Natural killer cell (primary cell): ENCODE results near the gene RNGTT. TPM values are rescaled to one million over a fixed set of nuclear protein-coding genes. Genes with fewer than 3 reads are reported as not detected.

Source experiments
- ATAC-seq, 3 donors: fragments of 150-1000 bp in 2 of 3; fragments of 200-7000 bp in 1 of 3; cut with Tn5 transposase; 1 replicate in 1 of 3; 2 replicates in 2 of 3; pipeline ENCODE4 v1.10.0; 2021; ENCODE audit warnings: mild to moderate bottlenecking in 2 of 3, moderate library complexity in 2 of 3
- DNase-seq, 2 donors: peaks; one replicate each; pipeline versions ENCODE4 v3.0.0 to v3.0.0-alpha.2; 2013 to 2021; ENCODE audit warnings: mixed read lengths in 1 of 2
- H3K27ac ChIP-seq: one replicate; pipeline ENCODE4 v1.5.1; 2013; ENCODE audit warnings: mild to moderate bottlenecking, low read length
- H3K27me3 ChIP-seq: one replicate; pipeline ENCODE4 v1.6.1; 2013; ENCODE audit warnings: low read length; ENCODE audit not compliant: control insufficient read depth, insufficient read depth
- H3K36me3 ChIP-seq: one replicate; pipeline ENCODE4 v1.6.1; 2013; ENCODE audit warnings: low read length; ENCODE audit not compliant: control insufficient read depth, insufficient read depth
- H3K4me1 ChIP-seq: one replicate; pipeline ENCODE4 v1.6.1; 2013; ENCODE audit warnings: low read length; ENCODE audit not compliant: control insufficient read depth, insufficient read depth
- H3K4me3 ChIP-seq: one replicate; pipeline ENCODE4 v1.5.1; 2013; ENCODE audit warnings: low read length
- H3K9me3 ChIP-seq: one replicate; pipeline ENCODE4 v1.6.1; 2013; ENCODE audit warnings: low read length; ENCODE audit not compliant: control insufficient read depth, insufficient read depth
- H3K27ac Mint-ChIP-seq, 2 donors: one replicate each; pipeline ENCODE4 v1.8.0; 2022; ENCODE audit warnings: mild to moderate bottlenecking in 2 of 2, mixed read lengths in 2 of 2, moderate library complexity in 1 of 2
- H3K27me3 Mint-ChIP-seq, 2 donors: one replicate each; pipeline ENCODE4 v1.8.0; 2022; ENCODE audit warnings: low read depth in 2 of 2, mixed read lengths in 2 of 2
- H3K36me3 Mint-ChIP-seq: one replicate; pipeline ENCODE4 v1.8.0; 2022; ENCODE audit warnings: mixed read lengths
- H3K4me1 Mint-ChIP-seq, 2 donors: one replicate each; pipeline ENCODE4 v1.8.0; 2022; ENCODE audit warnings: mixed read lengths in 2 of 2
- H3K4me3 Mint-ChIP-seq: one replicate; pipeline ENCODE4 v1.8.0; 2022; ENCODE audit warnings: mild to moderate bottlenecking, moderate library complexity, mixed read lengths
- H3K9me3 Mint-ChIP-seq, 2 donors: one replicate each; pipeline ENCODE4 v1.8.0; 2022; ENCODE audit warnings: mixed read lengths in 2 of 2
- WGBS: methylation state at CpG from one replicate; pipeline ENCODE4 v1.1.7; 2013; ENCODE audit warnings: missing lambda C conversion rate; ENCODE audit not compliant: insufficient coverage; 5-methylcytosine and 5-hydroxymethylcytosine counted together
- intact Hi-C: fragments of 100-400 bp; cut with micrococcal nuclease; formaldehyde crosslinking; loops from one replicate; pipeline ENCODE4 v1.14.2; 2022
- total RNA-seq, 4 donors: library from RNA; stranded (reverse); fragments of 120-200 nt in 1 of 4; gene quantifications; one replicate each; pipeline versions ENCODE4 v1.2.3 to v1.2.4, GENCODE V29; 2013 to 2022
- TF ChIP-seq, protein P1 (sequence below): fragments of 200-600 bp; IDR thresholded peaks from one replicate; pipeline ENCODE4 v1.8.0; 2022; ENCODE audit warnings: antibody characterized with exemption

Gene RNGTT
- total RNA-seq, 3 donors from 2014 or later (not counting 1 experiment from before 2014, with no cell fraction given) = 23.1 to 27.2 (median 23.1) TPM

DNA sequence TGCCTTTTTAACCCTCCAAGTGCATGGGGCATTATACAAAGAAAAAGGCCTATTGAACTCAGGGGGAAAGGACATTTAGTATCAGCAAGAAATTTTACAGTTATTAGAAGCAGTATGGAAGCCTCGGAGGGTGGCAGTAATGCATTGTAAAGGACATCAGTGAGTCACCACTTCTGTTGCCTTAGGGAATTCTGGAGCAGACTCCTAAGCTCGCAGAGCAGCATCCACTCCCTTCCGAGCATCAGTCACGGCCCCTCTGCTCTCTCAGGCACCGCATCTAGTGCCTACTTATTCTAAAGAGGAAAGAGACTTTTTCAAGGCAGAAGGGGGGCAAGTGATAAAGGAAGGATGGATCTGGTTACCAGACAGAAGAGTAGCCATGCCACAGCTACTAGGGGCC, 296.5 kb downstream of the RNGTT start:
- H3K36me3 ChIP-seq = no peaks in the 10 kb centered on the region
- intact Hi-C loops = no loop called here
- Mint-ChIP-seq H3K27ac (no peak overlapping the region), H3K27me3 (no peaks in the 10 kb centered on the region), H3K9me3 (peaks cover 0 to 22% of the 10 kb centered on the region in 2 donors), H3K4me3 (no peak overlapping the region), H3K4me1 (peaks cover 14 to 17% of the 10 kb centered on the region in 2 donors), H3K36me3 (peaks cover 36% of the 10 kb centered on the region)
- DNase-seq (no peak), ATAC-seq (no peak)
- H3K27ac ChIP-seq = no peak overlapping the region
- no peak overlapping the region for H3K4me3 ChIP-seq
- TF ChIP-seq, protein P1, sequence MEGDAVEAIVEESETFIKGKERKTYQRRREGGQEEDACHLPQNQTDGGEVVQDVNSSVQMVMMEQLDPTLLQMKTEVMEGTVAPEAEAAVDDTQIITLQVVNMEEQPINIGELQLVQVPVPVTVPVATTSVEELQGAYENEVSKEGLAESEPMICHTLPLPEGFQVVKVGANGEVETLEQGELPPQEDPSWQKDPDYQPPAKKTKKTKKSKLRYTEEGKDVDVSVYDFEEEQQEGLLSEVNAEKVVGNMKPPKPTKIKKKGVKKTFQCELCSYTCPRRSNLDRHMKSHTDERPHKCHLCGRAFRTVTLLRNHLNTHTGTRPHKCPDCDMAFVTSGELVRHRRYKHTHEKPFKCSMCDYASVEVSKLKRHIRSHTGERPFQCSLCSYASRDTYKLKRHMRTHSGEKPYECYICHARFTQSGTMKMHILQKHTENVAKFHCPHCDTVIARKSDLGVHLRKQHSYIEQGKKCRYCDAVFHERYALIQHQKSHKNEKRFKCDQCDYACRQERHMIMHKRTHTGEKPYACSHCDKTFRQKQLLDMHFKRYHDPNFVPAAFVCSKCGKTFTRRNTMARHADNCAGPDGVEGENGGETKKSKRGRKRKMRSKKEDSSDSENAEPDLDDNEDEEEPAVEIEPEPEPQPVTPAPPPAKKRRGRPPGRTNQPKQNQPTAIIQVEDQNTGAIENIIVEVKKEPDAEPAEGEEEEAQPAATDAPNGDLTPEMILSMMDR = no peak
- H3K27me3 ChIP-seq = no peaks in the 10 kb centered on the region
- peaks cover 5% of the 10 kb centered on the region for H3K4me1 ChIP-seq
- peaks cover 49% of the 10 kb centered on the region for H3K9me3 ChIP-seq
- 98% methylated on average over 5 of the region's 5 CpGs for WGBS

DNA sequence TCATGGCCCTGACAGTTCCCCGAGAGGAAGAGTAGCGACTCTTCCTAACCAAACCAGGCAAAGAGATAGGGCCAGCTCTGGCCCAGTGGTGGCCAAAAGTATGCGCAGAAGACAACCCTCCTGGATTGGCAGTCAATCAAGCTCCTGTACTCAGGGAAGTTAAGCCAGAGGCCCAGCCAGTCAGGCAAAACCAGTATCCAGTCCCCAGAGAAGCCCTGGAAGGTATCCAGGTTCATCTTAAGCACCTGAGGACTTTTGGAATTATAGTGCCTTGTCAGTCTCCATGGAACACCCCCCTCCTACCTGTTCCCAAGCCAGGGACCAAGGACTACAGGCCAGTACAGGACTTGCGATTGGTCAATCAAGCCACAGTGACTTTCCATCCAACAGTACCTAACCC, 298.3 kb downstream of the RNGTT start:
- no peak for ATAC-seq
- peaks cover 41% of the 10 kb centered on the region for H3K9me3 ChIP-seq
- H3K27me3 Mint-ChIP-seq = no peaks in the 10 kb centered on the region
- no peak for DNase-seq
- no peak overlapping the region for H3K4me3 ChIP-seq
- no peaks in the 10 kb centered on the region for H3K27me3 ChIP-seq
- TF ChIP-seq, protein P1 = no peak
- peaks cover 2 to 16% of the 10 kb centered on the region in 2 donors for H3K9me3 Mint-ChIP-seq
- H3K4me3 Mint-ChIP-seq = no peak overlapping the region
- no peak overlapping the region for H3K27ac ChIP-seq
- H3K4me1 ChIP-seq = peaks cover 5% of the 10 kb centered on the region
- H3K36me3 Mint-ChIP-seq = peaks cover 30% of the 10 kb centered on the region
- H3K27ac Mint-ChIP-seq = no peak overlapping the region
- 100% methylated on average over 4 of the region's 4 CpGs for WGBS
- intact Hi-C loops = no loop called here
- peaks cover 14 to 17% of the 10 kb centered on the region in 2 donors for H3K4me1 Mint-ChIP-seq
- H3K36me3 ChIP-seq = no peaks in the 10 kb centered on the region

DNA sequence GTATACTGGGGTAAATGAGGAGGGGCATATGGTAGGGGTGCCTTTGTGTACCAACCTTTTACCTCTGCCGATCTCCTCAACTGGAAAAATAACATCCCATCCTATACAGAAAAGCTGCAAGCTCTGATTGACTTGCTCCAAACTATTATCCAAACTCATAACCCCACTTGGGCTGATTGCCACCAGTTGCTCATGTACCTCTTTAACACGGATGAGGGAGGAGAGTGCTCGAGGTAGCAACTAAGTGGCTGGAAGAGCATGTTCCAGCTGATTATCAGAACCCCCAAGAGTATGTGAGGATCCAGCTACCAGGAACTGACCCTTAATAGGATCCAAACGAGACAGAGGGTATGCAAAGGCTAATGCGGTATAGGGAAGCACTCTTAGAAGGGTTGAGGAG, 299.6 kb downstream of the RNGTT start:
- peaks cover 4 to 19% of the 10 kb centered on the region in 2 donors for H3K9me3 Mint-ChIP-seq
- H3K4me3 Mint-ChIP-seq = no peak overlapping the region
- no peak overlapping the region for H3K27ac ChIP-seq
- no peak overlapping the region for H3K27ac Mint-ChIP-seq
- H3K4me3 ChIP-seq = no peak overlapping the region
- intact Hi-C loops = no loop called here
- 97% methylated on average over 5 of the region's 5 CpGs for WGBS
- peaks cover 42% of the 10 kb centered on the region for H3K36me3 Mint-ChIP-seq
- ATAC-seq (no peak), DNase-seq (no peak)
- no peaks in the 10 kb centered on the region for H3K36me3 ChIP-seq
- peaks cover 5% of the 10 kb centered on the region for H3K4me1 ChIP-seq
- H3K4me1 Mint-ChIP-seq = peaks cover 14 to 22% of the 10 kb centered on the region in 2 donors
- H3K9me3 ChIP-seq = peaks cover 30% of the 10 kb centered on the region
- H3K27me3 Mint-ChIP-seq = no peaks in the 10 kb centered on the region
- no peaks in the 10 kb centered on the region for H3K27me3 ChIP-seq
- TF ChIP-seq, protein P1 = no peak

DNA sequence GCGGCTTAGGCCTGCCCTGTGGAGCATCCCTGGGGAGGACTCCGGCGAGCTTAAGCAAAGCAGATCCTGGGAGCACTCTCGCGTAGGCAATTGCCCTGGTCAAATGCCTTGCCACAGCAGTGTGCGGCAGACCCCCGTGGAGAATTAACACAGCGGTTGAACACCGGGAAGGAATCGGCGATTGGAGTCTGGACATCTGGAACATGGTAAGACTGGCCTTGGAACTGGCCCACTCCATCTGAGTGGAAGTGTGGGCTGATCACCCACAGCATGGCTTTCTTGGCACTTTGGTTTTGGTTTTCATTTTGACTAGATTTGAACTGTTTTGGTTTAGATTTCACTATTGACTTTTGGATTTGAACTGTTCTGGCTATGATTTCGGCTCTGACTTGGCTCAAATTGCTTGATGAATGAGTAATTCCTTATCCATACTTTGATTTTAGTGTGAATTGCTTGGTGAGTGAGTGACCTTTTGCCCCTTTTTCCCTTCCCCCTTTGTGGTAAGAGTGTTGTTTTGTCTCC, 300.7 kb downstream of the RNGTT start:
- no peaks in the 10 kb centered on the region for H3K36me3 ChIP-seq
- H3K36me3 Mint-ChIP-seq = peaks cover 42% of the 10 kb centered on the region
- H3K27ac Mint-ChIP-seq = no peak overlapping the region
- H3K4me3 Mint-ChIP-seq = no peak overlapping the region
- H3K4me3 ChIP-seq = no peak overlapping the region
- H3K4me1 ChIP-seq = peaks cover 5% of the 10 kb centered on the region
- H3K27me3 ChIP-seq = no peaks in the 10 kb centered on the region
- WGBS = 97% methylated on average over 12 of the region's 12 CpGs
- H3K9me3 Mint-ChIP-seq = peaks cover 4 to 19% of the 10 kb centered on the region in 2 donors
- intact Hi-C loops = no loop called here
- no peak for ATAC-seq
- H3K27me3 Mint-ChIP-seq = no peaks in the 10 kb centered on the region
- peaks cover 28% of the 10 kb centered on the region for H3K9me3 ChIP-seq
- H3K4me1 Mint-ChIP-seq = peaks cover 14 to 27% of the 10 kb centered on the region in 2 donors
- DNase-seq = no peak
- TF ChIP-seq, protein P1 = no peak
- H3K27ac ChIP-seq = no peak overlapping the region
